Fibroblast of peridontal ligament (primary cell): ENCODE data around the gene BORCS8.
"Not testable (repeated sequence)": the region's sequence is repeated elsewhere in the genome, so short reads cannot be mapped to it uniquely, and the experiment has no call there.

Source experiments
- DNase-seq: peaks from one replicate; pipeline ENCODE4 v3.0.0-alpha.2; 2010; ENCODE audit errors: extremely low read depth

The BORCS8 gene

DNA sequence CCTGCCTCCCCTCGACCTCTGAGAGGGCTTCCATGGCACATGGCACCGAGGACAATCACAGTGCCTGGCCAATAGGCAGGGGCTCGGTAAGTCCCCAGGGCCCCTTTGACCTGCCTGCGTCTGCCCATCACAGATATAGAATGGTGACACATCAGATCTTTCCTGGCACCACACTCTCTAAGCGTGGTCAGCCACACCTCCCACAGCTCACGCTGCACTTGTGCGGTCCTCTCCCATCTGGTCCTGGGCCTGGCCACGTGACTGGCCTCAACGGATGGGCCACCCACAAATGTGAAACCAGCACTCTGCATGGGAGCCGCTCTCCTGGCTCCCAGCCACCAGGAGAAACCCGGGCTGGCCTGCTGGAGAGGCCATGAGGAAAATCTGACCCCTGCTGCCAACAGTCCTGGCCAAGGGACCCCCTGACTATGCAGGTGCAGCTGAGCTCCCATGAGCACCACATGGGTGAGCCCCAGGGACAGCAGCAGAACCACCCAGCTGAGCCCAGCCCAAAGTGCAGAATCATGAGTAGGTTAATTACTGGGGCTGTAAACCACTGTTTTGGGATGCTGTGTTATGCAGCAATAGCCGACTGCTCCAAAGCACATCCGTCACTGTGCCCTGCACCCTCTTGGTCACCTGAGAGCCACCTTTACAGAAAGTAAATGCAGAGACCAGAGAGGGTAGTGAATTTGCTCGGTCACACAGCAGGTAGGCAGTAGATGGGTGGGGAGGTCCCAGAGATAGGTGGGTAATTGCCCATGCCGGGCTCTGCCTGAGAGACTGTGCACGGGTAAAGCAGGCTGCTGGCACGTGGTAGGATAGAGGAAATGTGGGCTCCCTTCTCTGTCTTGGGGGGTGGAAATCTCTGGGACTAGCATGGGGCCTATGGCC lies 12.2 kb downstream of the BORCS8 start:
- no peak for DNase-seq

DNA sequence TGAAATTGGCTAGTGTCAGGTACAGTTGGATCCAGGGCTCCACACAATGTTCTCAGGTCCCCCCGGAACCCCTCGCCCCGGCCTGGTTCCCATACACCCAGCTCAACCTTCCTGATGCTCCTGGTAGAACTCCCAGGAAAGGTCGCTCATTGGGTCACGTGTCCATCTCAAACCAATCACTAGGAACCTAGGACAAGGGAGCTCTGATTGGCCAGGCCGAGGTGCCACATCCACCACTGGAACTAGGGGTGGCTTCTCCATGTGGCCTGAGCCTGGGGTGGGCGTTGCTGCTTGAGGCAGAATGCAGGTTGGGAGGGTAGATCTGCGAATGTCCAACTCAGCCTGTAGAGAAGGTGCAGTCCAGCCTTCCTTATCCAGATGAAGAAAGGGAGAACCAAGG lies 15.0 kb downstream of the BORCS8 start:
- no peak for DNase-seq

DNA sequence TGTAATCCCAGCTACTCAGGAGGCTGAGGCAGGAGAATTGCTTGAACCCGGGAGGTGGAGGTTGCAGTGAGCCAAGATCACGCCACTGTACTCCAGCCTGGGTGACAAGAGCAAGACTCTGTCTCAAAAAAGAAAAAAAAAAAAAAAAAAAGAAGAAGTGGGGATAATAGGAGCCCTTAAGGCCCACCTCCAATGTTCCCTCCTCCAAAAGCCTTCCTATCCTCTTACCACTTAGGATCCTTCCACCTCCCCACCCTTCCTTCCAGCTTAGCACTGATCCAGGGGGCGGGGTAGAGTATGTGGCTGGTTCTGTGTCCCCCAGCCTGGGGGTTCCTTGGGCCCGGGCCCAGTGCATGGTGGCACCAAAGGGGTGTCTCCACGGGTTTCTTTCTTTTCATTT lies 18.7 kb downstream of the BORCS8 start:
- DNase-seq: not testable (repeated sequence)

DNA sequence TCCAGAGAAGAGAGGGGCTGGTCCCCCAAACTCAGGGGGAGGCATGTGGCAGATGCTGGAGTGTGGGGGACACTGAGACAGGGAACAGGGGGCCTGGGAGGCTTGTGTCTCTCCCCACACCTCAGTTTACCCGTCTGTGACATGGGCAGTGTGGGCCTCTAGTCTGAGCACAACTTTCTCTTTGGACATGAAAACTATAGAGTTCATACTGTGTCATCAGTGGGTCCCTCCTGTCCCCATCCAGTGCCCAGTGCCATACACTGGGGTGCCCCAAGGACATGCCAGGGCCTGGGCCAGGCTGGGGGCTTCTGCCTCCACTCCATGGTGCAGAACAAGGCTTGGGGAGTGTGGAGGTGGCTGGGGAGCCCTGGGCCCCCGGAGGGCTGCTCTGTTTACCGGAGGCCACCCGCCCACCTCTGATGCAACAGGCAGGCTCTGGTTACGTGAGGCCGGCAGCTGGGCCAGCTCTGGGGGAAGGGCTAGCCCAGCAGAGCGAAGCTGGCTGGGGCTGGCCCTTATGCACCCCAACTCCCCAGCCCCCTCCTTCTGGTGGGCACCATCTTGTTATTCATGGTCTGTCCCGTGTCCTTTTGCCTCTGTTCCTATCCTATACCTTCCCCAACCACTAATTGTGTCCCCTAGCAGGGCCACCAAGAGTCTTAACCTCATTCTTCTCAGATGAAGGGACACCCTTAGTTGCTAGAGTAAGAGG lies 20.0 kb downstream of the BORCS8 start:
- DNase-seq: peak; percentile 60

DNA sequence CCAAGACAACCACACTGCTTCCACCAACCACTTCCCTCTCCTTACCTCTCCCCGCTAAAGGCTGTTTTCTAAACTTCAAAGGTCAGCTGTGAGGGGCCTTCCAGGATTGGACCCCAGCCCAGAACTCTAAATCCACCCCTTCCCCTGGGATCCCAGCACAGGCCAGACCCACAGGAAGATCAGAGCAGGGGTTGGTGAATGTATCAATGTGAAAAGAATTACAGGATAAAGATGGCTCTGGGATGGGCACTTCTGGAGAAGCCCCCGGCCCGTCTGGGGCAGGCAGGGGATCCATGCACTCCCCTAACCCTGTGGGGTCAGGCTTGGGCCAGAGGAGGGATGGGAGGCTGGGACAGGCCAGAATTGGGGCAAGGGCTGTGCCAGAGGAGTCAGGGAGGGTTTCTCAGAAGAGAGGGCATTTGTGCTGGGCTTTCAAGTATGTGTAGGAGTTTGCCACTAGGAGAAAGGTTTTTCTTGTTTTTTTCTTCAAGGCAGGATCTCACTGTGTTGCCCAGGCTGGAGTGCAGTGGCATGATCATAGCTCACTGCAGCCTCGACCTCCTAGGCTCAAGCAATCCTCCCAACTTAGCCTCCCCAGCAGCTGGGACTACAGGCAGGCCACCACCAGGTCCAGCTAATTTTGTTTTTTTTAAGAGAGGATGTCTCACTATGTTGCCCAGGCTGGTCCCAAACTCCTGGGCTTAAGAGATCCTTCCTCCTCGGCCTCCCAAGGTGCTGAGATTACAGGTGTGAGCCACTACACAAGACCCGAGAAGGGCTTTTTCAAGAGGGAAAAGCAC lies 20.9 kb downstream of the BORCS8 start:
- peak; percentile 33 for DNase-seq

DNA sequence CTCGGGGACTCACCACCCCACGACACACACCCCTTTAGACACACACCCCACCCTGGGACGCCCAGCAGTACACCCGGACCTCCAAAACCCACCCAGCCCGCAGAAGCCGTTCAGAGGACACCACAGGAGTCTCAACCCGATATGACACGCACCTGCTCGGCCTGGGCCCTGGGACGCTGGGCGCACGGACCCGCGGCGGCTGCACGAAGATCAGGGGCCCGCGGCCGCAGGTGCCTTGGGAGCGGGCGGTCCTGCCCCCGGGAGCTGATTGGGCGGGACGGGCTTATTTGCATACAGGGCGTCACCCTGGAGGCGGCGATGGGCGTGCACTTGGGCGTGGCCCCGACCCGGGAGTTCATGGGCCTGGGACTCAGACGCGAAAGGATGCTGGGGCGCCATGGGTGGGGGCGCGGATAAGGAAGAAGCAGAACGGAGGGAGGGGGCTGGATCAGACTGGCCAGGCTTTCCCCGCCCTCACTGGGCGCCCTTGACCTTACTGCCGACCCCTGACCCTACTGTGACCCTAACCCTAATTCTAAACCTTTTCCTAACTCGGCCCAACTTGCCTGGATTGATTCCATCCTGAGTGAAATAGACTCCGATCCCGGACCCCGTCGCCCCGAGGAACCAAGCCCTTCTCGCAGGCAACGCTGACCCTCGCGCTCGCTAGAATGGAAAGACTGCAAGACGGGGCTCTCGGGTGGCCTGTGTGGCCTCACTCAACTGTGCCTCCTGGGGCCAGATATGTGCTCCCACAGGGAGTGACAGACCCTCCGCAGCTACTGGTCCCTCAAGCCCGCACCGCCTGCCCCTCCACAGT lies 21.7 kb downstream of the BORCS8 start, which contains the start of gene MEF2B:
Gene MEF2B (minus strand): TSS at position 211 of the 820 bp plus-strand sequence. CDS start 19,528 bp downstream, outside the sequence.
- DNase-seq: peak; percentile 9

DNA sequence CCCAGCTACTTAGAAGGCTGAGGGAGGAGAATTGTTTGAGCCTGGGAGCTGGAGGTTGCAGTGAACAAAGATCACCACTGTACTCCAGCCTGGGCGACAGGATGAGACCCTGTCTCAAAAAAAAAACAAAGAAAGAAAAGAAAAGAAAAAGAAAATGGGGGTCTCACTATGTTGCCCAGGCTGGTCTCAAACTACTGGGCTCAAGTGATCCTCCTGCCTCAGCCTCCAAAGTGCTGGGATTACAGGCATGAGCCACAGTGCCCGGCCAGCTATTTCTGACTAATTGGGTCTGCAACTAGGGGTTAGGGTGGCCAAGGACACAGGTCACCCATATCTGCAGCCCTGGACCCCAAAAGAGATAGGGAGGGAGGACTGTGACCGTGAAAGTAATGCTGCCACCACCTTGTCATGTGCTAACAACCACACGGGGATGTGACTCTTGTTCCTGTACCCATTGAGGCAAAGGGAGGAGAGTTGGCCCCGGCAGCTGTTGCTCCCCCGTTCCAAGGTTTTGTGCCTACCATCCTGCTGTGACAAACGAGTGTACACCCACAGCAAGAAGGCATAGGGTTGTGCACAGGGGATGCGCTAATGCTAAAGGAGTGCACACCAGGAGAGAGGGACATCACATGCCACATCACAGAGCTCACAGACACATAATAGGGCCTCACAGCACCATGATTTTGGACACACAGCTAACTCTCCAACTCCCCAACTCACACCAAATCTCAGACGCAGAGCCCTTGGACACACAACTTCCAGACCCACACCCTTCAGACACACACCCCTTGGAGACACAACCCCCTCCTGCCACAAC lies 22.5 kb downstream of the BORCS8 start:
- DNase-seq: no peak

DNA sequence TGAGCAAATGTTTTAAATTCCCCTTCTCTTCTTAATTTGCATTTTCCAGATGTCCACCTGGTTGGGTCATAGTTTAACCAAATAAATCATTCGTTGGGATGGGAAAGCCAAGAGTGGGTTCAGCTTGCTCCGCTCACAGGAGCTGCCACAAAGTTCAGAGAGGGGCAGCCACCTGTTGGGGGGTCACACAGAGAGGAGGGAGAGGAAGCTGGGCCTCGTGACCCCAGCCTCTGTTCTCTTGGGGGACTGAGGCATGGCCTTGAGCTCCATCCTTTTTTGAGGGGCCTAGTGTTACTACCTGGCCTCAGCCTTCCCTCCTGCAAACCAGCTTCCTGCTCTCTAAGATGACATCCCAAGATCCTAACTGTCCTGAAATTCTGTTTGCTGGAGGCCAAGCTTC lies 24.3 kb downstream of the BORCS8 start:
- DNase-seq: no peak

DNA sequence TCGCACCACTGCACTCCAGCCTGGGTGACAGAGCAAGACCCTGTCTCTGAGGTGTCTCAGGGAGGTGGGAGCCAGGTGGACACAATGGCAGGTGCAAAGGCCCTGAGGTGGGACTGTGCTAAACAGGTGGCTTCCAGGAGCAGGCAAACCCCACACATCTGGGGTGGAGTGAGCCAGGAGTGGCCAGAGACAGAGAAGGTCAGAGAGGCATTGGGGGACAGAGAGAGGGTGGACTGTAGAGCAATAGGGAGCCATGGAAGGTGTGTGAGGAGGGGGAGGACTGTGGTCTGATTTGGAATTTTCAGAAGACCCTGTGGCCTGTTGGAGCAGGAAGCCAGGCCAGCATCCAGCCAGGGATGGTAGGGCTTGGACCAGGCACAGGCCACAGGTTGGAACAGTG lies 26.6 kb downstream of the BORCS8 start:
- DNase-seq: no peak

DNA sequence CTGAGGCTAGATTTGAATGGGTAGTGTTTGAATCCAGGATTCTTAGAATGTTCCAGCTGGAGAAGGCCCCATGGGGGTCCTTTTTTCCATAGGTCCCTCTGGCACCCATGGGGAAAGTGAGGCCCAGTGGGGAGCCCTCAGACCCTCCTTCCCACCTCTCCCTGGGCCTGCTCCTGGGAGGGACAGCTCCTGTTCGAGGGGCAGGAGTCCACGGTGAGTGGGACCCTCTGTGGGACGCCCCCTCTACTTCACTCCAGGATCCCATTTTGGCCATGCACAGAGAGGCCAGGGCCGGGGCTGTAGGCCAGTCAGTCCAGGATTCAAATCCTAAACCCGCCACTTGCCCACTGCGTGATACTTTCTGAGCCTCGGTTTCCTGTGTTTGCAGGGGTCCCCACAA lies 29.5 kb downstream of the BORCS8 start:
- no peak for DNase-seq

DNA sequence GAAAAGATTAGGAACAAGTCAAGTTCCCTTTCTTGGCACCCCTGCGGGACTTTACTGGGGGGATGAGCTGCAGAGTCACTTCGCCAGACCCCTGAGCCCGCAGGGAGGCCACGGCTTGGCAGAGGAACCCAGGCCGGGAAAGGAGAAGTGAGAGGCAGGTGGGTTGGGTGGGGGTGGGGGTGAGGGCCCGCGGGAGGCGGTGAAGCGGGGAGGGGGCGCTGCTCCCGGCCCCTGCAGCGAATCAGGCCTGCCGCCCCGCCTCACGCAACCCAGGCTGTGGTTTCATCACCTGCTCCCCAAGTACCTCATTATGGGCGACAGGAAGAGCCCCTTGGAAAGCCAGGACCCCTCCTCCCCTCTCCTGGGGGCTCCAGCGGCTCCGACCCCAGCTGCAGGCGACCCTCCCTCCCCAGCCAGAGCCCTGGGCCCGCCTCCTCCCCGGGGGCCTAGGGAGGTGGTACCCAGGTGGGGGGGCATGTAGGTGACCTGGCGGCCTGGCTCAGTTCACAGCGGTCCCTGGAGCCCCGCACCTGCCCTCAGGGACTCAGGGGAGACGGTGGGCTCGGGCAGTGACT lies 31.4 kb downstream of the BORCS8 start:
- no peak for DNase-seq

DNA sequence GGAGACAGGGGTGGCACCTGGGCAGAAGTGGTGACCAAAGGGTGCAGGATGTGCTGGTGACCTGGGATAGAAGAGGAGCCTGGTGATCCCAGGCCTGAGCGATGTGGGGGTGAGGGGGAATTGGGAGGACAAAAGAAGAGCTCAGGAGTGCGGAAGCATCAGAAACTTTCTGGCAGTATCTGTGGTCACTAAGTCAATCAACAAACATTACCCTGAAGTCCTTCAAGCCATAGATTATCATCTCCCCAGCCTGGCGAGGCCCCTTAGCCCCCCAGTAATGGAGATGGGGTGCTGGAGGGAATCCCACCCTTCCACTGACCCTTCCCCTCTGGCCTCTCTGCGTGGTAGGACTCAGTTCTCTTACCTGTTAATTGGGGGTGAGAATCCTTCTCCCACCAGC lies 32.4 kb downstream of the BORCS8 start:
- DNase-seq: no peak

DNA sequence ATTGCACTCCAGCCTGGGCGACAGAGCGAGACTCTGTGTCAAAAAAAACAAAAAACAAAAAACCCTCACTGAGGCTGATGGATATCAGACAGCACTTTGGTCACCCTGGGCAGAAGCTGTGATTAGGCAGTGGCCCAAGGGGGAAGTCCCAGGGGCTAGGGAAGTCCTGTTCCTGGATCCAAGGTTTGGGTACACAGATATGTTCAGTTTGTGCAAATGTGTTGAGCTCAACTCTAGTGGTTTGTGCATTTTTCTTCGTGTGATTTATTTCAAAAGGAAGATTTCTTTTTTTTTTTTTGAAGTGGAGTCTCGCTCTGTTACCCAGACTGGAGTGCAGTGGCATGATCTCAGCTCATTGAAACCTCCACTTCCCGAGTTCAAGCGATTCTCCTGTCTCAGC lies 34.1 kb downstream of the BORCS8 start:
- no peak for DNase-seq

DNA sequence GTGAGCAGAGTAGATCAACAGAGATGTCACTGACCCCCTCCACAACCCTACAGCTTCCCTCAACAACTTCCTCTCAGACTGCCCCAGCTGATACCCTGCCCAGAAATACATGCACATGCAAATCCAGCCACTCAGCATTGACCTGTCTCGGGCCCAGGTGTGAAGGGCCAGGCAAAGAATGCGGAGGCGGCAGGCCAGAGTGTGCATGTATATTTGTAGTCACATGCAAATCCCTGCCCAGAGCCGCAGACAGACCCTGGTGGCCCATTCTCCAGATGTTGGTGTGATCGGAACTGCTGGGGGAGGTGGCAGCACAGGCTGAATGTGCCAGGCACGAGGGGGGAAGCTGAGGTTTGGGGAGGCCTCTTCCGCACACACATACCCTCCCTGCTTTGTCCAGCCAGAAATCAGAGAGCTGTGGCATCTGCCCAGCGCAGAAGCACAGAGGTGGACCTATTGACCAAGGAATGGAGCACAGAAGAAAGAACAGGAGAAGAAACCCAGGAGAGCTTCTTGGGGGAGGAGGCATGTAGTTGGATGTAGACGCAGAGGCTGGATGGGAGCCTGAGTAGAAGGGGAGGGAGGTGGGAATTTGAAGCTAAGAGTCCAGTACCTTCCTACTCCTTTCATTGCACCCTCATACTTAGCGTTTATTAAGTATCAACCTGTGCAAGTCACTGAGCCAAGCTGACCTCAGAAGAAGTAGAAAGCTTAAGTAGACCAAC lies 36.3 kb downstream of the BORCS8 start:
- DNase-seq: no peak

DNA sequence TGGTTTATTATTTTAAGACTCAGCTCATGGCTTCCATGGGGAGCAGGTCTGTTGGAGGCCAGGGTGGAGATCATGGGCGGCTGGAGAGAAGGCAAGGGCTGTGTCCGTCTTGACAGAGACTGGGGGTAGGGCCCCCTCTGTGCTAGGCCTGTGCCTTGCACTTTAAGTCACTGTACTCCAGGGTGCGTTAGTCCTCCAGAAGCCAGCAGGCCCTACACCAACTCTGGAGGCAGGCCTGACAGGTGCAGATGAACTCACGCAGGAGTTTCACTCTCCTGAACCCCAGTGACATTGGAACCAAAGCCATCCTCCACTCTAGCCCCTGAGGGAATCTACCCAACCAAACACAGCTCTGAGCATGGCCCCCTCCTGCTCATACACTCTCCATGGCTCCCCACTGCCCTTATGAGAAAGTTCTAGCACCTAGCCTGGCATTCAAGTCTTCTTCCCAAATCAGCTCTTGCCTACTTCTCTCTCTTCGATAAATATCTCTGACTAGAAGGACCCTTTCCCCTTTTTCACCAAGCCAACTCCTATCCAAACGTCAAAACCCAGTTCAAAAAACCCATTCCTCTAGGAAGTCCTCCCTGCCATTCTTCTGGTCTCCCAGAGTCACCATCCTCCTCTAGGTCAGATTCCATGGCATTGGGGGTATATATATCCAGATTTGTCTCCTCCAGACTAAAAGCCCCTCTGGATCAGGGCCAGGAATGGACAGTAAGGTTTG lies 37.0 kb downstream of the BORCS8 start:
- no peak for DNase-seq

DNA sequence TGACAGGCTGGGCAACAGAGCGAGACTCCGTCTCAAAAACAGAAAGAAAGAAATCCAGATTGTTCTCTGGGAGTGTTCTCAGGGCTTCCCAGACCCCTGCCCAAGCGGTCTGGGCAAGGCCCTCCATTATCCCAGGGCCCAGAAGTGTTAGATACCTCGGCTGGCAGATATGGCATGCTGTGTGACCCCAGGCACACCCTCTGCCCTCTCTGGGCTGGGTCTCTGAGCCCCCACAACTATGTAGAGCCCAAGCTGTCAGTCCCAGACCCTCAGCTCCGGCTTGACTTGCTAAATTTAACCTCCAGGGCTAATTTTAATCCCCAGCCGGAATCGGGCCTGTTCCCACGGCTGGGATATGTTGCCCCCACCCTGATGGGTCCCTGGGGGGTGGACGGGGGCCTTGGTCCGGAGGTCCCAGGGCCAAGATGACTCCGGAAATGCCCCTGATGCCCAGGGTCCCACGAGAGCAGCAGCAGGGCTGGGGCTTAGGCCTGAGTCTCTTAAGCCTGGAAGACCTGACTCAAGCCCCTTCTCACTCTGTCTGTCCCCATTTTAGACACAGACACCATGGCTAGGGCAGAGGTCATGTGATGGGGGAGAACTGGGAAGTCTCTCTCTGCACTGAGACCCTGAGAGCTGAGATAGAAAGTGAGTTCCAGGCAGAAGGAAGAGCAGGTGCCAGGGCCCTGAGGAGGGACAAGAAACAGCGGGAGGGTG lies 39.1 kb downstream of the BORCS8 start:
- no peak for DNase-seq

DNA sequence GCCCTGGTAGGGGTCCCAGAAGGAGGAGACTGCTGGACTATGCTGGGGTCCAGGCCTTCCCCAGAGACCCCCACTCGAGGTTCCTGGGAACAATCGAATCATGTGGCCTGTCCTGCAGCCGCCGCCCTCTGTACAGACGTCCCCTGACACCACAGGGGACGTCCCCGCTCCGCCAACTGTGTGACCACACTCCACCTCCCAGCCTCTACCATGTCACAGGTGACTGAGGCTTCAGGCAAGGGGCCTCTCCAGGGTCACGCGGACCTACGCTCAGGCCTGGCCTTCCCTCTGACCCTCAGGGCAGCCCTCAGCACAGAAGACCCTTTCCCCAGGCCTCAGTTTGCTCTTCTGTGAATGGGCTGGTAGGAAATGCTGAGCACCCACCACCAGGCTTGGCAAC lies 40.5 kb downstream of the BORCS8 start:
- no peak for DNase-seq

DNA sequence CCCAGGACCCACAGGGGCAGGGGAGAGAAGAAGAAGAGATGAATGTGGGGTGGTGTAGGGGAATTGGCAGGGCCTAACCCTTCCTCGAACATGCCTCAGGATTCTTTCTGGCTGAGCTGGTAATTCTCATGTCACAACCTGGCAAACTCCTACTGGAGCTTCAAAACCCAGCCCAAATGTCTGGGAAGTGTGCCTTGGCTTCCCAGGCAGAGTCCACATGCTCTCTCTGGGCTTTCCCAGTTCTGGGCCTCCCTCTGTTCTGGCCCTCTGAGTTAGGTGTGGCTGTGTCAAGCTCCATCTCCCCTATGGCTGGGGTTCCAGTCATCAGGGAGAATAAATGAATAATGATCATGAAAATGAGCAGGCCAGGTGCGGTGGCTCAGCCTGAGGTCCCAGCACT lies 42.5 kb downstream of the BORCS8 start:
- DNase-seq: no peak
